SW480 (cell line): Measurements from ENCODE around the gene GNB4.

Source experiments
- DNase-seq: peaks from one replicate; pipeline ENCODE4 v3.0.0-alpha.2; 2016; ENCODE audit warnings: low spot score

Gene GNB4

DNA sequence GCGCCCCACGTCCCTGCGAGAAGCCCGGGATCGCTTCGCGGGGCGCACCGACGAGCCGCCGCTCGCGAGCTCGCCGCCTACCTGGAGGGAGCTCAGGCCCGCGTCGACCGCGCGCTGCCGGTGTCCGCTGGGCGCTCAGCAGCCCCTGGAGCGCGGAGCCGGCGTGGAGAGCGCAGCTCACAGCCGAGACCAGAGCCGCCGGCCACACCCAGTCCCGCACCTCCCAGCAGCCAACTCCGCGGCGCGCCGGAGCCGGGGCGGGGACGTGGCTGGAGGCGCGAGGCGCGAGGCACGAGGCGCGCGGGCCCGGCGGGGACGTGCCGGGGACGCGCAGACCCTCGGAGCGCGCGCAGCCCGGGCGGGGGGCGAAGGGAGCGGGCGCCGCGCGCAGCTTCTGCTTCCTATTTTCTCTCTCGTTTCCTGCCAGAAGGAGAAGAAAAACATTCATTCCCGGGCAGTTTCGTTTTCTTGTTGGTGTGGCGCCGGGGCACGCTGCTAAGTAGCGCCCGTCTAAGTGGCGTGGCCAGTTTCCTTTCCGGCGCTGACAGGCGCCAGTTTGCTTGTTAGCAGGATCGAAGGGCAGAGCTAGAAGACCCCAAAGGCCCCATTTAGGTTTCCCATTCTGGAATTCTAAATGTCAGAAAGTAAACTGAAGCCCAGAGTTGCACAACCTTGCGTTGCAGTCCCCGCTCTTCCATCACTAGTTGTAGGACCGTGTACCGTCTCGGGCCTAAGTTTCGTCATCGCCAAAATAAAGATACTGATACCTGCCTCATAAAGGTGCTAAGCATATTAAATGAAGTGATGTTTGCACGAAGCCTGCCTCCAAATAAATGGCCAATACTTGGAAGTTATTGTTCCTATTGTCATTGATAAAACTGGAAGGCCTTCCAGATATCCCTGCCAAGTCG, at the start of gene GNB4:
TSS of gene GNB4 (minus strand) at position 206 of the 911 bp plus-strand sequence. CDS start 25,270 bp downstream, outside the sequence.
- DNase-seq, result no peak

DNA sequence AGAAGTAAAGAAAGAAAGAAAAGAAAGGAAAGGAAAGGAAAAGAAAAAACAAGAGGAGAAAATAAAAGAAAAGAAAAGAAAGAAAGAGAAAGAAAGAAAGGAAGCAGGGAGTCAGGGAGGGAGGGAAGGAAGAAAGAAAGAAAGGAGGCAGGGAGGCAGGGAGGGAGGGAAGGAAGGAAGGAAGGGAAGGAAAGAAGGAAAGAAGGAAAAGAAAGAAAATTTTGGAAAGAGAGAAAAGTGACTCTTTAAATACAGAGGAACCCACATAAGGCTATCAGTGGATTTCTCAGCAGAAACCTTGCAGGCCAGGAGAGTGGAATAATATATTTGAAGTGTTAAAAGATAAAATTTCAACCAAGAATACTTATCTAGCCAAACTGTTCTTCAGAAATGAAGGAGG, 44.2 kb upstream of the GNB4 start:
- DNase-seq, result no peak

DNA sequence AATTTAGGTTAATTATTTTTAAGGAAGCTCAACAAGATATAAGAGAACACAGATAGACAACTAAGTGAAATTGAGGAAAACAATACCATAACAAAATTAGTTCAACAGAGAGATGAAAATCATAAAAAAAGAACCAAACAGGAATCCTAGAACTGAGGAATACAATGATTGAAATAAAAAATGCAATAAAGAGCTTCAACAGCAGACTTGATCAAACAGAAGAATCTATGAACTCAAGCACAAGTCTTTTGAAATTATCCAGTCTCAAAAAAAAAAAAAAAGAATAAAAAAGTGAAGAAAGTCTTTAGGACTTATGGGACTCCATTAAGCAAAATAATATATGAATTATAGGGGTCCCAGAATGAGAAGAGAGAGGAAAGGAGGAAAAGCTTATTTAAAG, 42.0 kb upstream of the GNB4 start:
- no peak for DNase-seq

DNA sequence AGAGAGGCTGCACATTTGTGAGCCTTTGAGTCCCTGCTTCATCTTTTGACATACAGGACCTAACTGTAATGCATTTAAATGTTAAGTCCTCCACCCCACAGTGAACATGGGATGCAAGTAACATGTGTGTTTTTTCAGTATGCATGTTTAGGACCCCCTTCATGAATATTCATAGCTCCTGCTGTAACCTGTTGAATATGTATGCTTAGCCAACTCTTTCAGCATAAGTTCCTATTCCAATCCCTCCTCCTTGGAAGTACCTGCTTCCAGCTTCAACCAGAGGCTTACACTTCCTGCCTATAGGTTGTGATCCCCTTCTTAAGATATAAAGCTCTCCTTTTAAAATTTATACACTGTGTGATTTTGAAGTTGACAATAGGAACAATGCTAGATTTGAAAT, 36.9 kb upstream of the GNB4 start:
- no peak for DNase-seq

DNA sequence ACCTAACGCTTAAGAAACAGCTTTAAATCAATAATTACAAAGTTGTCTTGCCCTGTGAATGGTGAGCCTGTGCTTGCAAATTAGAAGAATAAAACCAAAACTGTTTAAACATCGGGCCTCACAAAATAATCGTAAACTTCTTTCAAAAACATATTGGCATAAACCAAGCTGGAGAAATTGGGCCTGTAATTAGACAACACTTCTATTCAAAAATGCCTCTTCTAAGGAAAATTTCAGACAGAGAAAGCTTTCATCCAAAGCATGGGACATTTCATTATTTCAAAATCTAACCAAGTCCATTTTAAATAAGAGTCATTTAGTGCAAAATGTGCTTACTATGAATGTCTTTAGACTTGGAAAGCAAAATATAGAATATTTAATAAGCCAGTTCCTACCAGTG, 35.5 kb upstream of the GNB4 start:
- DNase-seq, result no peak

DNA sequence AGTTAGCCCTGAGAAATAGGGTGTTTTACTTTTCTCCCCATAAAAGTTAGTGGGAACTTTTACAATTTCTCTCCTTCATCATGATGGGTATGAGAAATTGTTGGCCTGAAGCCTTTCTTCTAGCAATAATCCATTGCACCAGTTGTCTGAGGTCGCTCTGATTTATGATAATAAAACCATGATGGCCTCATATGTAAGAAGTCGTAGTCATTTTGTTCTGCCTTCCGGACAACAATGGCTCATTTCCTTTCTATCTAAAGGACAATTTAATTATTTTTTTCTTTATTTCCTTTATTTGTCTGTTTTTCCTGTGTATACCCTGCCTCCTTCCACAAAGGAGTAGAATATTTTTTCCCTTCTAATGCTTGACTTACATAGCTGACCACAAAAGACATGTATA, 31.6 kb upstream of the GNB4 start:
- no peak for DNase-seq

DNA sequence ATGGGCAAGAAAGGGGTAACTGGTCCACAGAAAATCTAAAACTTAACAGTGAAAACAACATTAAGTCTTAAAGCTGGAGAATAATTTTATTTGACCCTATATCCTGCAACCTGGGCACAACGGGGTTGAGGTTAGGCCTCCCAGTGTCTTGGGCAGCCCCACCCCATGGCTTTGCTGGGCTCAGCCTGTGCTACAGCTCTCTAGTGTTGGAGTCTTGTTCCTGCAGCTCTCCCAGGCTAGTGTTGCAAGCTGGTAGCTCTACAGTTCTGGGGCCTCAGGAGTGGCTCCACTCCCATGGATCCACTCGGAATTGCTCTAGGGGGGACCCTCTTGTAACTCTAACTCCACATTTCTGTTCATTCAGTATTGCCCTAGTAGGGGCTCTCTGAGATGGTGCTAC, 24.9 kb upstream of the GNB4 start:
- no peak for DNase-seq

DNA sequence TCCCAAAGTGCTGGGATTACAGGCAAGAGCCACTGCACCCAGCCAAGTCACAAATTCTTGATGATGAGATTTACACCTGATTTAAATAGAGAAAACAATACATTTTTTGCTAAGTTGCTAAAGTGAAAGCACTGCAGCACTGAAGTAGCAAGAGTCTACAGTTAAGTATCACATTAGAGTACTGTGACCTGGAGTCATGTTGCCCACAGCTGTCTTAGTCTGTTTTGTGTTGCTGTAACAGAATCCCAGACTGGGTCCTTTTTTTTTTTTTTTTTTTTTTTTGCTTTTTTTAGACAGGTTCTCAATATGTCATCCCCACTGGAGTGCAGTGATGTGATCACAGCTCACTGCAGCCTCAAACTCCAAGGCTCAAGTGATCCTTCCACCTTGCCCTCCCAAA, 23.2 kb upstream of the GNB4 start:
- DNase-seq, result no peak

DNA sequence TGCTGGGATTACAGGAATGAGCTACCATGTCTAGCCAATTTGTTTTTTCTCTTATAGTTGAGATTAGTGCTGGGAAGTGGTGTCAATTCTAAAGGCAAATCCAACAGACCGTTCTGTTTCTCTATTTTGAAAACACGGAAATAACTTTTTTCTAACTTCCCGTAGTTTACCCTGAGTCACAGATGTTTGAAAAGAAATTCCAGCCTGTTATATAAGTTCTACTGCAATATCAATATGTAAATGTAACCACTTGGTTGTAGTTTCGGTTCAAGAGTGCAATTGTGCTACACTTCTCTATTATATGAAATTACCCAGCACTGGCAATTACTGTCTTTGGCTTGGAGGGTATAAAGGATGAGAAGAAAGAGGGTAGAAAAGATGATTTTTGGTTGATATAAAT, 22.3 kb upstream of the GNB4 start:
- DNase-seq, result no peak

DNA sequence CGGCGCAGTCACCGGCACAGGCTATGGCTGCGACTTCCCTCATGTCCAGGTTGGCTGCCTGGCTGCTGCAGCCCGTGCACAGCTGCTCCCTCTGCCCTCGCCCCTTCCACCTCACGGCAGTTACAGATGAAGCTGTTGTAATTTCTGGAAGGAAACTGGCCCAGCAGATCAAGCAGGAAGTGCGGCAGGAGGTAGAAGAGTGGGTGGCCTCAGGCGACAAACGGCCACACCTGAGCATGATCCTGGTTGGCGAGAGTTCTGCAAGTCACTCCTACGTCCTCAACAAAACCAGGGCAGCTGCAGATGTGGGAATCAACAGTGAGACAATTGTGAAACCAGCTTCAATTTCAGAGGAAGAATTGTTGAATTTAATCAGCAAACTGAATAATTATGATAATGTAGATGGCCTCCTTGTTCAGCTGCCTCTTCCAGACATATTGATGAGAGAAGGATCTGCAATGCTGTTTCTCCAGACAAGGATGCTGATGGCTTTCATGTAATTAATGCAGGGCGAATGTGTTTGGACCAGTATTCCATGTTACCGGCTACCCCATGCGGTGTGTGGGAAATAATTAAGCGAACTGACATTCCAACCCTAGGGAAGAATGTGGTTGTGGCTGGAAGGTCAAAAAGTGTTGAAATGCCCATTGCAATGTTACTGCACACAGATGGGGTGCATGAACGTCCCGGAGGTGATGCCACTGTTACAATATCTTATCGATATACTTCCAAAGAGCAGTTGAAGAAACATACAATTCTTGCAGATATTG, 13.2 kb upstream of the GNB4 start:
- DNase-seq, result peak; percentile 9

DNA sequence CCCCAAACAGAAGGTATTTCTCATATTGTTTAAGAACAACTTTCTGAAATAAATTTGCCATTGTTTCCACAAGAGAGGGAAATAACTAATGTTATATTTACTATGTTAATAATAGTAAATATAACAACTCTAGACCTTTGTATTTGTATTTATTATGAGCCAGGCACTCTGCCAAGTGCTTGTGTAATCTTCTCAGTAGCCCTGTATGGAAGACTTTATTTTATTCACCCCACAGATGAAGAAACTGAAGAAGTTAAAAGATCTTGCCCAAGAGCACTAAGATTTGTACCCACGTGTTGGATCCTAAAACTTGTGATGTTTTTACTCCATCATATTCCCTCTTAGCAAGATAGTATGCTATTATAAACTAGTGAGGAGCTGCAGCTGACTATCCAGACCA, 12.0 kb upstream of the GNB4 start:
- no peak for DNase-seq

DNA sequence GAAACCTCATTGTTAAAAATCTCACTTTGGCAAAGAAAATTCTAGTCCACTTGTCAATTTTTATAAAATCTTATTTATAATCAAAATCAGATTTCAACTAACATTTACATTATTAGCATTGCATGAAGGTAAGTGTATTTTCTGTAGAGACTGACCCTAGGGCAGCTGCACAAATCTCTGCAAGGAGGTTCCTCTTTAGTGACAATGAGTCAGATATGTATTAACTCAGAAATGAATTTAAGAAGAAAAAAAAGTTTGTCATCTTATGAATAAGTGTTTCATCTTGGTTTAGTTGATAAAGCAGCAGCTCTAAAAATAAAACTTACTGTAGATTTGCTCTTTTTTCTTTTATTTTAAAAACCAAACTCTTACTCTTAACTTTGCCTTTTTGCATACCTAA, 9.0 kb upstream of the GNB4 start:
- DNase-seq, result no peak

DNA sequence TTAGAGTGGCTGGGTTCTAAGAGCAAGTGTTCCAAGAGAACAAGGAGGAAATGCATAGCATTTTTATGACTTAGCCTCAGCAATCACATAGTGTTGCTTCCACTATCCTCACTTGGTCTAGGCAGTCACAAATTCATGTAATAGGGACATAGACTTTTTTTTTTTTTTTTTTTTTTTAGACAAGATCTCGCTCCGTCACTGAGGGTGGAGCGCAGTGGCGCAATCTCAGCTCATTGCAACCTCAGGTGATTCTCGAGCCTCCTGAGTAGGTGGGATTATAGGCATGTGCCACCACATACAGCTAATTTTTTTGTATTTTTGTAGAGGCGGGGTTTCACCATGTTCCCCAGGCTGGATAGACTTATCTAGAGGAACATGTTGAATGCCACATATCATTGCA, 4.7 kb upstream of the GNB4 start:
- no peak for DNase-seq

DNA sequence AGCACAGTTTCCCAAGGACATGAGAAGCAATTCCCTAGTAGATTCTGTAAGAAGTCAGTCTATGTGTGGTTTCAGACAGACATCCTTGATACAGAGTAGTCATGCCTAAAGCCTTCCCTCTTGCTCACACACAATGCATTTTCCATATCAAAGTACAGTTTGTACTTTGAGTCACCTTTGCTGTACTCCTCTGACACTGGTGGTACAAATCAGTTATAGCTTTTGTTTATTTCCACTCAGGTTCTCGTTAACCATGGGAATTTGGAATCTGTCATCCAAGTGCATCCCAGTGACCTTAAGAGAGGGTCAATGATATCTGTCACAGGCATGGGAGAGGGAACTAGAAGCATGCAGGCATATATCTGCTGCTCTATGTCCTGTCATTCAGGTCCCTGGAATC, 3.6 kb upstream of the GNB4 start:
- DNase-seq, result no peak

DNA sequence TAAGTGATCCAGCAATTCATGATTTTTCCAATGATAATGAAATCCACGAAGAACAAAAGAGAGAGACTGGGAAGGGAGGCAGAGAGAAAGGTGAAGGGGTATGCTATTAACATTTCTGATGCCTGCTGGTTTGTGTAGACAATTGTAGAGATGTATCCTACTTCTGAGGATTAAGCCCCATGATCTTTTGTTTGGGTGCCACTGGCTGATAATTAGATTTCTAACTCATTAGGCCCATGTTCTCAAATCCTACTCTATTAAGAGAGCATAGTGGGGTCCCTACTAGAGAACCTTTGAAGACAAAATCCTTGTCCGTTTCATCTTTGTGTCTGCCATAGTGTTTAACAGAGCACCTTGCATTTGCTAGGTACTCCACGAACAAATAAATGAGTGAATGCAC, 2.7 kb upstream of the GNB4 start:
- DNase-seq, result no peak

DNA sequence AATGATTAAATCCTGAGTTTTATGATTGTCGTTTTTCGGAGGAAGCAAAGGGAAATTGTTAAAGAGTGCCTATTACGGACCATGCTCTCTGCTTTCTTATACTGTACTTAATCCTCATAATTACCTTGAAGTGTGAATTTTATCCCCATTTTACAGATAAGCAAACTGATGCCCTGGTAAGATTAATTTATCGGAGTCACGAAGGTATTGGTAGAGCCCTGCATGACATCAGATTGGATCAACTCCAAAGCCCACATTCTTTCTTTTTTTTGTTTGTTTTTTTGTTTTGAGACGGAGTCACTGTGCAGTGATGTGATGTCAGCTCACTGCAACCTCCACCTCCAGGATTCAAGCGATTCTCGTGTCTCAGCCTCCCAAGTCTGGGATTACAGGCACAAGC, 1.6 kb upstream of the GNB4 start:
- no peak for DNase-seq

DNA sequence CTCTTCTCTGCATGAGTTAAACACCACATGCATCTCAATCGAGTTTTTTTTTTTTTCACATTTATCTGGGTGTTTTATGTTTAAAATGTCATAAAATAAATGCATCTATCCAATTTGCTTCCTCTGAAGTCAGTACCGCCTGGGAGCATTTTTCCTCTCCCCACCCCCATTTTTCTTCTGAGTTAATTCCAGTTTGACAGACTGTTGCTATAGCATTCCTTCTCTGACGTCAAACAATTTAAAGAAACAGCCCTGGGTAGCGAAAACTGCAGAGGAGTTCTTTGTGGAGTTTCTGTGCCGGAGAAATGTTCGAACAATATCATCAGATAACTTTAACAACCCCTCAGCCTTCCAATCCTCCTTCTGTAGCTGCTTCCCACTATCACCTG, 900 bp upstream of the GNB4 start:
- no peak for DNase-seq

DNA sequence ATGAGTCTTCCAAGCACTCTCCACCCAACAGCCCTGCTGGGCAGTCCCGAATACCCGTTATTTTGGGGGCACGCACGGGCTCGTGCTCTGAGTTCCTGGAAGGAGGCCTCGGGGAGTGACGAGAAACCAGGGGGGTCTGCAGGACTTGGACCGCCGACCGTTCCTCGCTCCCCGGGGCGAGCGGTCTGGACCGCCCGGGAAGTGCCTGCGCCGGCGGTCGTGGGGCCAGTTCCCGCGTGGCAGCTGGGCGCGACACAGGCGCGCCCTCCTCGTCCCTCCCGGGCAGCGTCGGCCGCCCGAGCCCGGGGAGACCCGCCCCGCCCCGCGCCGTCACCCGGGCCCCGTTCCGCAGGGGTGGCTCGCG, 387 bp downstream of the GNB4 start:
- DNase-seq, result no peak

DNA sequence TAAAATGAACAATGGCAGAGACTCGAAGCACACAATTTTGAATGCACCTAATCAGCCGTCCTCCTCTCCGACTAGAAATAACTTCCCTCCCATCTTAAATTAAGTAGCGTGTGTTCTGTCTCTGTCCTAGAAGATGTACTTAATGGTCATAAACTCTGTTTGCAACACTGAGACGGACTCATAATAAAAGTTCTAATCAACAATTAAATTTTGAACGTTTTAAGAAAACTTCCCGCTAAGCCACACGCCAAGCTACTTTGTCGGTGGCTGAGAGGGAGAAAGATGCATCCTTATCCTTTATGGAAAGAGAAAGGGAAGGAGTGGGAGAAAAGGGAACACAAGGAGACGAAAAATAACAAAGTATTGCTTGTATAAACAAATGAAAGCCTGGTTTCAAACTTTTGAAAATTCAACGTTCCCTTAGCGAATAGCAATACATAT, 989 bp downstream of the GNB4 start:
- no peak for DNase-seq

DNA sequence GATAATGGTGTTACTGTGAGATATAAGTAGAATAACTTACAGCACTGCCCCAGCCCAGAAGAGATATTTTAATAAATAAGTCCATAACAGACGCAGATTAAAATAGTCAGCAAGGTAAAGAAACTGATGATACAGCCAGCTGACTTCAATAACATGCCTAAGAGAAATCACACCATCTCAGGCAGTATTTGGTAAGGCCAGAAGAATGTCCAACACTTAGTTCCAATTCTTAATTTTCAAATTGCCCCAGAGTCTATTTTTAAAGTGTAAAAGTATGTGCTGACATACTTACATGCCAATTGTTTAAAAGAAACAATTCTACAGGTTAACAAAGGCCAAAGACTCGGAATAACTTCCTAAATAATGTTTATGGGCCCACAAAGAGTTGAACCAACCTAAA, 1.6 kb downstream of the GNB4 start:
- DNase-seq, result no peak

DNA sequence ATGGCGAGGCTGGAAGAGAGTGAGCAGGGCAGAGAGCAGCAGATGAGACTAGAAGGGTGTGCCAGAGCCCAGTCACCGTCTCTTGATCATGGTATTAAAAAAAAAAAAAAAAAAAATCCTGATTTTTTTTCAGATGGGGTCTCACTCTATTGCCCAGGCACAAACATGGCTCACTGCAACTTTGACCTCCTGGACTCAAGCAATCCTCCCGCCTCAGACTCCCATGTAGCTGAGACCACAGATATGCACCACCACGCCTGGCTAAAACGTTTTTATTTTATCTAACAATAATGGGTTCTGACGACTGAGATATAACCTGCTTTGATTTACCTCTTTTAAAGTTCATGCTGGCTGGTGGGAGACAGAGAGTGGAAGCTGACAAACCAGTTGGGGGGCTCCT, 4.0 kb downstream of the GNB4 start:
- no peak for DNase-seq

DNA sequence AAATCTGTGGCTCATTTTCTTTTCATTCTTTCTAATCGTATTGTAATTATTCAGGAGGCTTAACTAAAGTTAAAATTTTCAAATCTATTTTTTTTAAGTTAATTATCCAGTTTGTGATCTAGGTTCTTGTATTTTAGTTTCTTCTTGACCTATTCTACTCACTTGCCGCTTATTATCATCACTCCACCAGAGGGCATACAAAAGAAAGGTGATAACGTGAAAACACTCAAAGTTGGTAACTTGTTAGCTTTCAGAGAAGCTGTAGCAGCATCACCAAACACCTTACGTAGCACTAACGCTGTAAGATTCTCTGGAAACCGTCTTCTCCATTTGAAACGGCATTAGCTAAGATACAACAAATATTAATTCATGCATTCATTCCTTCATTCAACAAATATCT, 4.8 kb downstream of the GNB4 start:
- peak; percentile 31 for DNase-seq

DNA sequence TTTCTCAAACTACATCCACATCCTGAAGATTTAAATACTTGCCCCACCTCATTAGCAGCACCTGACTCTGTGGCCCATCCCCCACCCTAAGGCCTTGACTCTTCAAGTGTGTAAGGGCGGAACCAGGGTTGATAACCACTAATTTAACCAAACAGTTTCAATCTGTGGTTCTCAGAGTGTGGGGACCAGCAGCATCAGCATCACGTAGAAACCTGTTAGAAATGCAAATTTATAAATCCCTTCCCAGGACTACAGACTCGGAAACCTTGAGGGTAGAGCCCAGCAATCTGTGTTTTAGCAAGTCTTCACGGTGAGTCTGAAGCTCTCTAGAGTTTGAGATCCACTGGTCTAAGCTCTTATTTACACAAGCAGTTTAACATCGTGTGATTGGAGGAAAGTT, 12.4 kb downstream of the GNB4 start:
- DNase-seq, result no peak

DNA sequence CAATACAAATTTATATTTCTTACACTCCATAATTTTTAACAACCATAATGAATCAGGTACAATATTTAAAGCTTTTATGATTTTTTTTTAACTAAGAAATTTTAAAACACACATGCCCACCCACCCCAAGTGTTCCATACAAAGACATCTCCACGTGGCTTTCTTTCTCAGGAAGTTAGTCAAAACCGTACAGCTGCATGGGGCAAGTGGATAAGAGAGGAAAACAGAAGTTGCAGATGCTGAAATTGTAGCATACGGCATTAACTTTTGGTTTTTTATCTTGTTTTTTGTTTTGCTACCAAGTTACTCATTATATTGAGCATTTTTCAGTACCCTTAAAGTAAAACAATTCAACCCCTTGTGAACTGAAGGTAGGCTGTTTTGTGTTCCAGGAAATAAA, 14.8 kb downstream of the GNB4 start:
- DNase-seq, result no peak
